Pons (tissue), 1 donor: ENCODE results near the gene CHRM4.

Experiments used
- DNase-seq: peaks from one replicate; pipeline ENCODE4 v3.0.0-alpha.2; 2016; ENCODE audit warnings: low spot score

CHRM4 gene

DNA sequence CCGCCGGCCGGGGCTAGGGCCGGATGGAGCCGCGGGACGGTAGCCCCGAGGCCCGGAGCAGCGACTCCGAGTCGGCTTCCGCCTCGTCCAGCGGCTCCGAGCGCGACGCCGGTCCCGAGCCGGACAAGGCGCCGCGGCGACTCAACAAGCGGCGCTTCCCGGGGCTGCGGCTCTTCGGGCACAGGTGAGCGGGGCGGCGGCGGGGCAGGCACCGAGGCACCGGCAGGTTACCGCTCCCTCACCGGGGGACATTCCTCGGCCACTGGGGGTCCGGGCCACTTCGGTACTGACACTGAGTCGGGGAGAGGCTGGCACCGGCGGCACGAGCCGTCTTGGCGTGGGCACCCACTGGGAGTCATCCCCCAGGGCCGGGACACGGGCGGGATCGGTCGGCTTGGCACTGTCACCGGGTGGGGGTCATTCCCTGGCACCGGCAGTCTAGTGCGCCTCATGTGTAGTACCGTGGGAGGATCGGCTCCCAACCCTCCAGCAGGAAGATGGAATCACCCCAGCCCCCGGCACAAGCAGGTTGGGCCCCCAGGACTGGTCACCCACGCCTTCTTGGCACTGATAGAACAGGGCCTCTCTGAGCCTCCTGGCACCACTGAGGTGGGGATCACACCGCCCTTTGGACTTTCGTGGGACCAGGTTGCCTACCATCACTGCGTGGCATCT, 43.8 kb downstream of the CHRM4 start:
- DNase-seq, result no peak

DNA sequence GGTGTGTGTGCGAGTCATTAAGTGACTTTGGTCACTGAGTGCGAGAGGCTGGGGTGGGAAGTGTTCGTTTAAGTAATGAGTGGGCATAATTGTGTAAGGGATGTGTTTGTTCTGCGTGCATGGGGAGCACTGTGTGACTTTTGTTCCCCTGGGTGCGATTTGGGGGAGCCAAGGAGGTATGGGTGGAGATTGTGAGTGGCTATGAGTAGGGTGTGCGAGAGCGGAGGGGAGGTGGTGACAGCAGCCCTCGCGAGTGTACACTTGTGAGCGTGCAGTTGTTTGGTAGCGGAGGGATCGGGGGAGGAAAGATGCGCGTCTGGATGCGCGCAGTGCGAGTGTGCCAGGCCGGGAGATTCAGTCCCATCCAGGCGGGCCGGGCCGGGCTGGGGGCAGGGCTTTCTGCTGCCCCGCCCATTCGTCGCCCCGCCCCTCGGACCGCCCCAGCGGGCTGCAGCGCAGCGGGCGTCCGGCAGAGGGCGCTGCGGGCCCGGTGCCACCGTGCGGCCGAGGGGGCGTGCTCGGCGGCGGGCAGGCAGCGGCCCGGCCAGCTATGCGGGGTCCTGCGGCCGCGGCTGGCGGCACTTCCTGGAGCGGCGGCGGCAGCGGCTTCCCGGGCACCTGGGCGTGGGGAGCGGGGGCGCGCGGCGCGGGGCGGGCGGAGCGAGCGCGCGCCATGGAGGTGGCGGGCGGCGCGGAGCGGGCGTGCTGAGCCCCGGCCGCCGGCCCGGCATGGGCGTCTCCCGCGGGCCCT, 44.5 kb downstream of the CHRM4 start, which contains the start of gene DGKZ:
Gene DGKZ (plus strand): TSS at position 578 of the 751 bp plus-strand sequence. CDS start 197 bp downstream, outside the sequence.
- peak; percentile 73 for DNase-seq

DNA sequence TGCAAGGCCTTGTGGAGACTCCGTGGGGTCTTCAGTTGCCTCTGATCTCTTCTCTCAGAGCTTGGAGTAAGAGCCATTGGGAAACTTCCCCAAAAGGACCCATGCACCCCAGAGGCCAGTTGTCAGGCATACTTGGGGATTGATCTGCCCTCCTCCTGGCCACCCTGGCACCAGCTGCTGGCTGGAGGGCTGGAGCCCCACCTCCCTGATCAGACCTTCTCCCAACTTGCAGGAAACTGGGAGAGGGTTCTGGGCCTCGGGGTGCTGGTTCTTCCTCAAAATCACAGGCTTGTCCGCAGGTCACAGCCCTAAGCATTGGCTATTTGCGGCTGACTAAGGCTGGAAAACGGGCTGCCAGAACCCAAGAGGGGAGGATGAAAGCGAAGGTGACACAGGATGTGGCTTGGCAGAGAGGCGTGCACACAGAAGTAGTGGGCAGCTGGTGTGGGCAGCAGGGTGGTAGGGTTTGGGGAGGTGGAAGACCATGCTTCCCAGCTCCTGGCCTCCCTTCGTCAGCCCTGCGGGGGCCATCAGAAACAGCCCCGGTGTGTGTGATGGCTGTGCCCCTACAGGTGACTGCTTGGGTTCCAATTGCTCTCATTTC, 45.6 kb downstream of the CHRM4 start:
- DNase-seq, result no peak

DNA sequence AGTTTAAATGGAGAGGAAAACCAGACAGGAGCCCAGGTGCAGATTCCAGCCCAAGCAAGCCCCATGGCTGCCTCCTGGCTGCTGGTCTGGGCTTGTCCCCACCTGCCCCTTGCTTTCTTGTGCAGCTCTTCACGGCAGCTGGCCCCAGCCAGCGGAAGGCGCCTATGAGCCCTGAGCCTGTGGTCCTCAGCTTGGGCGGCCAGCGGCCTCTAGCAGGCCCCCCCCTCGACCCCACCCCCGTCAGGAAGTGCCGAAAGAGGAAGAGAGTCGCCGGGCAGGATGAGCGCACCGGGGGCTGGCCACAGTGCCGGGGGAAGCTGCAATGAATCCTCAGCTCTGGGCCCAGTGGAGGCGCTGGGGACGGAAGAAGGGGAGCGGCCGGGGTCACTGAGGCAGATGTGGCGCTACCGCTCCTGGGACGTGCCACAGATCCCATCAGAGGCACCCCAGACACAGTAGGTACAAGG, 46.4 kb downstream of the CHRM4 start:
- DNase-seq, result no peak

GRCh38 chr11:46343520-46343919, 48.1 kb downstream of the CHRM4 start:
- no peak for DNase-seq

- DNase-seq, result no peak
These were observed 49.3 kb downstream of the CHRM4 start for GRCh38 chr11:46342239-46342638.

DNA sequence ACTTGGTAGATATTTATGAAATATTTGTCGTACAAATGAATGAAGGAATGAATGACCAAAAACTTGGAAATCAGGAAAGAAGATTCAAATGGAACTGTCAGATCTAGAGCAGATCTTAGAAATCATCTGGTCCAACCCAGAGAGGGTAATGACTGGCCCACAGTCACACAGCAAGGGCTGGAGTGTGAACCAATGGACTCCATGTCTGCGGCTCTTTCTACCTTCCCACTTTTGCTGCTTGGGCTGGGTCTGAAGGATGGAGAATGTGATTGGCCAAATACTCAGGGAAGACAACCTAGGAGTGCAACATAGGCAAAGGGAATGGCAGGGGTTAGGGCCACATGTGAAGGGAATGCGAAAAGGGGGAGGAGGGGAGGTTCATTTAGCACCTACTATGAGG, 50.1 kb downstream of the CHRM4 start:
- DNase-seq, result no peak

GRCh38 chr11:46339816-46340215, 51.8 kb downstream of the CHRM4 start:
- no peak for DNase-seq

DNA sequence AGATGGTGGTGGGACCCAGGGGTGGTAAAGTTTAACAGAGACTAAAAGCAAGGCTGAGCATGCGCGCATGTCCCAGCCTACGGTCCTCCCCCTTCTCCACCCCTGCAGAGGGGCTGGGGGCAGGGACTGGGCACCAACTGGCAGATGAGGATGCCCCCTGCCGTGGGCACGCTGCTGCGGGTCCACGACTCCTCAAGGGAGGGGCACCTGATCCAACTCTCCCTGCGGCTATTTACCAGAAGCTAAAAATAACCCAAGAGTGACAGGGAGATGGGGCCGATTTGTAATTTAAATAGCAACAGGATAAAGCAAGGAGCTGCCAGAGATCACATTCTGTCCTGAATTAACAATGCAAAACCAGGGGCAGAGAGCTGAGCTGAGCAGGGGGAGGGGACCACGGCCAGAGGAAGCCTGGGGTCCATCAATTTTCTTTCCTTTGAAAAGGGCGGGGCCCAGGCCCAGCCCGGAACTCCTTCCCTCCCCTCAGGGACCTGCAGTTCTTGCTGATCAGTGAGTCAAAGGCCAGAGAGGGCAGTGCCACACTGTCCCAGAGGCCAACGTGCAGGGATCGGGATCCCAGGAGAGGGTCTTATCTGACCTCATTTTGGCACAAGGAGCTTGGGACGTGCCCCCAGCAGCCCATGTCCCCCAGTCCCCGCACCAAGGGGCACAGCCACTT, 52.4 kb downstream of the CHRM4 start:
- DNase-seq, result no peak

DNA sequence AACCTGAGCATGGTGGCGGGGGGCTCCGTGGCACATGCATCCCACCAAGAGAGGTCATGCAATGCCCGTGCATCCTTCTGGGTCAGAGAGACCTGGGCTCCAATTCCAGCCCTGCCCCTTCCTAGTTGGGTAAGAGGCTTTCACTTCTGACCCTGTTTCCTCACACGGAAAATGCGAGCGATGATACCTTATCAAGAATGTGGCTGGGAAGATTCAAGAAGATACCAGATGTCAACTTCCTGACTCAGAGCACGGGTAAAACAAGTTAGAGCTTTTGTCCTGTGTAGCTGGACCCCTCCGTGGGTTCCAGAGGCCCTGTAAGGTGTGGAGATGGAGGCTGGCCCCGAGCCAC, 53.0 kb downstream of the CHRM4 start:
- no peak for DNase-seq

GRCh38 chr11:46337626-46338345, 53.8 kb downstream of the CHRM4 start:
- DNase-seq, result no peak

DNA sequence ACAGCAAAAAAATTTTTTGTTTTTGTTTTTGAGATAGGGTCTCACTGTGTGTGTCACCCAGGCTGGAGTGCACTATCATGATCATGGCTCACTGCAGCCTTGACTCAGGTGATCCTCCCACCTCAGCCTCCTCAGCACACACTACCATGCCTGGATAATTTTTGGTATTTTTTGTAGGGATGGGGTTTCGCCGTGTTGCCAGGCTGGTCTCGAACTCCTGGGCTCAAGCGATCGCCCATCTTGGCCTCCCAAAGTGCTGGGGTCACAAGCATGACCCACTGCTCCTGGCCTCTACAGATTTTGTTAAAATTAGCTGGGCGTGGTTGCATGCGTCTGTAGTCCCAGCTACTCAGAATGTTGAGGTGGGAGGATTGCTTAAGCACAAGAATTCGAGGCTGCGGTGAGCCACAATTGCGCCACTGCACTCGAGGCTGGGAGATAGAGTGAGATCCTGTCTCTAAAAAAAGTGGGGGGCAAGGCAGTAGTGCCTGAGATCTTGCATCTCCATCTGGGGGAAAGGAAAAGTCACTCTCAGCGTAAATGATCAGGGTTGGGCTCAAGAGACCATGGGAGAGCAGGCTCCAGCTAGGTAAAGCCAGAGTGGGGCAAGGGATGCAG, 54.9 kb downstream of the CHRM4 start:
- DNase-seq, result no peak

DNA sequence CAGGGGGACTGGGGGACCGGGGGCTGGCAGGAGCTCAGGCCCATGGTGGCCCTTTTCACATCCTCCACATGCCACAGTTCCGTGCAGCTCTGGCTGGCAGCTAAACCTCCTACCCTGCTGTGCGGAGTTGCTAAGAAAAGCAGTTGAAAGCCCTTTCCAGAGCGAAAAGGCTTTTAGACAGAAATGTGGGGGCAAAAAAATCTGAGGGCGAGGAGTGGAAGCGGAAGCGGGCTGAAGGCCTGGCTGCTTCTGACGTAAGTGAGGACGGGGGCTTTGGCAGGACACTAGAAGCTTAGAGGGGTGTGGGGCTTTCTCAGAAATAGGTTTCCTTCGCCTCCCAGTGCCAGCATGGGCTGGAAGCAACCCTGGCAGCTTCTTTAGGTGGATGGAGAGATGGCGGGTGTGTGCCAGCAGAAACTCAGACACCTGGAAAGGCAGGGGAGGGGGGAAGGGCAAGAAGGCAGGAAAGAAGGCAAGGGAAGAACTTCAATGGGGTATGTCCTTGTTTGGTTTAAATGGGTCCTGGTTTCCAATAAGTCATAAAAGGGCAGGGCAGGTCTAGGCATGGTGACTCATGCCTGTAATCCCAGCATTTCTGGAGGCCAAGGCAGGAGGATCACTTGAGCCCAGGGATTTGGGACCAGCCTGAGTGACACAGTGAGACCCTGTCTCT, 55.5 kb downstream of the CHRM4 start:
- DNase-seq, result no peak

- no peak for DNase-seq
These were observed 56.3 kb downstream of the CHRM4 start for GRCh38 chr11:46335271-46335670.

DNA sequence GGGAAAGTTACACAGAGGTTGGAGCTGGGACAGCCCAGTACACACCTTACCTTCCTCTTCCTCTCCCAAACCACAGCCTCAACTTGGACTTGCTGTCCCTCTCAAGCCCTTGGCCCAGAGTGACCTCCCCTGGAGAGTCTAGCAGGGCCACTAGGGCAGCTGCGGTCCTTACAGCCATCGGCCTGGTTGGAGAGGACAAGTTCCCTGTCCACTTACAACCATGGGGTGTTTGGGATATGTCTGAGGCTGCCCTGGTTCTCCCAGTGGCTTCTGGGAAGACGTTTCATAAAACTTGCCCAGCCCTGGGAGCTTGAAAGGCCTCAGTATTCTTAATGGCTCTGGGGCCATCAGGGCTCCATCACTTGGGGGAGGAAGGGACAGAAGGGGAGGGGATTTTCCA, 57.4 kb downstream of the CHRM4 start:
- no peak for DNase-seq
